HCT116 (cell line): ENCODE results near the gene MRGPRE. TPM values are rescaled to one million over a fixed set of nuclear protein-coding genes. Genes with fewer than 3 reads are reported as not detected.

Experiments
- ATAC-seq: fragments of 200-7000 bp; cut with Tn5 transposase; 2 replicates; pipeline ENCODE4 v1.9.1; 2020; ENCODE audit warnings: mild to moderate bottlenecking, moderate library complexity
- BruUV-seq: library from RNA; stranded (reverse); fragments of 400-500 nt; replicated peaks from 2 replicates; lab custom pipeline; 2021; lab: Mats Ljungman, UMichigan
- CTCF ChIA-PET: fragments of 300-600 bp; sonication (Branson Sonifier 250); formaldehyde crosslinking; loops from one replicate; lab custom pipeline; 2021; ENCODE audit warnings: antibody characterized with exemption; lab: Charles Lee
- POLR2A ChIA-PET: fragments of 300-600, 350-600 bp; sonication (Branson Sonifier 250); formaldehyde crosslinking; loops from one replicate; lab custom pipeline; 2021; ENCODE audit warnings: antibody characterized with exemption; lab: Charles Lee
- RAD21 ChIA-PET, 2 experiments: fragments of 300-600 bp; sonication (Branson Sonifier 250); formaldehyde crosslinking; loops; one replicate each; lab custom pipeline; 2023; ENCODE audit warnings: low total read pairs in 2 of 2; ENCODE audit not compliant: uncharacterized antibody in 2 of 2, unreplicated experiment in 2 of 2, low non-redundant PET in 1 of 2; lab: Charles Lee
- DNase-seq: peaks from one replicate; pipeline ENCODE4 v3.0.0-alpha.2; 2010; ENCODE audit warnings: low read depth, low spot score
- H2AFZ ChIP-seq: fragments of 200-600 bp; shearing (Covaris generic), sonication (generic); 2 replicates; pipeline ENCODE4 v1.6.1; 2017; ENCODE audit warnings: low read depth, mixed run types, mixed read lengths, antibody characterized with exemption, low read length; ENCODE audit not compliant: poor library complexity, severe bottlenecking
- H3K27ac ChIP-seq: 2 replicates; pipeline ENCODE4 v1.5.1; 2012; ENCODE audit warnings: low read depth, low read length
- H3K27me3 ChIP-seq: fragments of 200-600 bp; sonication (generic); 2 replicates; pipeline ENCODE4 v1.6.1; 2016; ENCODE audit warnings: mixed run types, low read length, mixed read lengths; ENCODE audit not compliant: insufficient read depth
- H3K36me3 ChIP-seq, 2 experiments: fragments of 200-500 bp in 1 of 2; fragments of 200-600 bp in 1 of 2; sonication (Bioruptor generic) in 1 of 2; sonication (generic) in 1 of 2; 2 replicates each; pipeline versions ENCODE4 v1.5.1 to v1.6.1; 2014 to 2016; ENCODE audit warnings: low read length in 2 of 2, inconsistent platforms in 1 of 2, mixed read lengths in 1 of 2, mixed run types in 1 of 2; ENCODE audit not compliant: insufficient read depth in 2 of 2, control insufficient read depth in 1 of 2
- H3K4me1 ChIP-seq, 2 experiments: fragments of 200-600 bp in 1 of 2; sonication (generic) in 1 of 2; 2 replicates each; pipeline versions ENCODE4 v1.5.1 to v1.6.1; 2012 to 2017; ENCODE audit warnings: low read length in 2 of 2, inconsistent platforms in 1 of 2, mild to moderate bottlenecking in 1 of 2, mixed read lengths in 1 of 2, mixed run types in 1 of 2, moderate library complexity in 1 of 2; ENCODE audit not compliant: insufficient read depth in 2 of 2, control insufficient read depth in 1 of 2
- H3K4me2 ChIP-seq: fragments of 200-600 bp; sonication (generic); 2 replicates; pipeline ENCODE4 v1.6.1; 2017; ENCODE audit warnings: mixed run types, low read length, mixed read lengths
- H3K4me3 ChIP-seq, 2 experiments: fragments of 200-600 bp in 1 of 2; sonication (generic) in 1 of 2; replicated peaks in 1 of 2; 2 replicates each; pipeline ENCODE4 v1.5.1; 2011 to 2016; ENCODE audit warnings: low read length in 2 of 2, control low read depth in 1 of 2, low read depth in 1 of 2, mild to moderate bottlenecking in 1 of 2, mixed read lengths in 1 of 2, mixed run types in 1 of 2
- H3K79me2 ChIP-seq: fragments of 200-600 bp; sonication (generic); 2 replicates; pipeline ENCODE4 v1.6.1; 2017; ENCODE audit warnings: mild to moderate bottlenecking, mixed run types, low read length, moderate library complexity, mixed read lengths; ENCODE audit not compliant: insufficient read depth
- H3K9ac ChIP-seq: fragments of 200-600 bp; sonication (generic); 2 replicates; pipeline ENCODE4 v1.6.1; 2016; ENCODE audit warnings: low read length, mixed read lengths
- H3K9me2 ChIP-seq: fragments of 200-600 bp; sonication (generic), shearing (Covaris generic); 2 replicates; pipeline ENCODE4 v1.6.1; 2017; ENCODE audit warnings: mixed run types, mild to moderate bottlenecking, moderate library complexity; ENCODE audit not compliant: insufficient read depth
- H3K9me3 ChIP-seq, 2 experiments: fragments of 200-500 bp in 1 of 2; fragments of 200-600 bp in 1 of 2; sonication (Bioruptor generic) in 1 of 2; sonication (generic) in 1 of 2; 2 replicates each; pipeline ENCODE4 v1.6.1; 2014 to 2017; ENCODE audit warnings: low read length in 2 of 2, mixed read lengths in 2 of 2, inconsistent platforms in 1 of 2, low read depth in 1 of 2, mild to moderate bottlenecking in 1 of 2, mixed run types in 1 of 2, moderate library complexity in 1 of 2; ENCODE audit not compliant: control insufficient read depth in 1 of 2, insufficient read depth in 1 of 2
- H4K20me1 ChIP-seq: fragments of 200-600 bp; sonication (generic), shearing (Covaris generic); 2 replicates; pipeline ENCODE4 v1.6.1; 2017; ENCODE audit warnings: mixed run types, mild to moderate bottlenecking, moderate library complexity; ENCODE audit not compliant: insufficient read depth
- ATF3 ChIP-seq: IDR thresholded peaks from 2 replicates; pipeline ENCODE4 v1.6.1; 2012
- CBX3 ChIP-seq: IDR thresholded peaks from 2 replicates; pipeline ENCODE4 v1.6.1; 2012; ENCODE audit warnings: low read depth
- CEBPB ChIP-seq: IDR thresholded peaks from 2 replicates; pipeline ENCODE4 v1.6.1; 2012; ENCODE audit warnings: low read depth
- CTCF ChIP-seq, 3 experiments: fragments of 200-600 bp in 1 of 3; sonication (generic) in 1 of 3; IDR thresholded peaks in 2 of 3; conservative IDR thresholded peaks in 1 of 3; 2 replicates each; pipeline ENCODE4 v1.5.1; 2012 to 2017; ENCODE audit warnings: low read depth in 2 of 3, low read length in 2 of 3, antibody characterized with exemption in 1 of 3, borderline replicate concordance in 1 of 3, control low read depth in 1 of 3, mild to moderate bottlenecking in 1 of 3, mixed read lengths in 1 of 3, mixed run types in 1 of 3, moderate library complexity in 1 of 3; ENCODE audit not compliant: insufficient read depth in 1 of 3
- EGR1 ChIP-seq: IDR thresholded peaks from 2 replicates; pipeline ENCODE4 v1.6.1; 2012; ENCODE audit warnings: low read depth
- JUND ChIP-seq: IDR thresholded peaks from 2 replicates; pipeline ENCODE4 v1.6.1; 2012
- POLR2A ChIP-seq: IDR thresholded peaks from 2 replicates; pipeline ENCODE4 v1.7.0; 2011; ENCODE audit warnings: borderline replicate concordance; ENCODE audit not compliant: insufficient read depth, insufficient read length; ENCODE audit errors: extremely low read depth
- POLR2AphosphoS5 ChIP-seq: IDR thresholded peaks from 2 replicates; pipeline ENCODE4 v1.6.1; 2011; ENCODE audit warnings: mild to moderate bottlenecking, low read depth, low read length, moderate library complexity
- RAD21 ChIP-seq: IDR thresholded peaks from 2 replicates; pipeline ENCODE4 v1.6.1; 2012; ENCODE audit warnings: low read depth, mild to moderate bottlenecking
- REST ChIP-seq: IDR thresholded peaks from 2 replicates; pipeline ENCODE4 v1.6.1; 2012; ENCODE audit warnings: low read depth
- SIN3A ChIP-seq: IDR thresholded peaks from 2 replicates; pipeline ENCODE4 v1.6.1; 2012; ENCODE audit warnings: low read depth
- SP1 ChIP-seq: IDR thresholded peaks from 2 replicates; pipeline ENCODE4 v1.6.1; 2012; ENCODE audit warnings: low read depth
- SRF ChIP-seq: IDR thresholded peaks from 2 replicates; pipeline ENCODE4 v1.6.1; 2012; ENCODE audit warnings: low read depth
- TCF7L2 ChIP-seq: IDR thresholded peaks from 2 replicates; pipeline ENCODE4 v1.7.0; 2011; ENCODE audit warnings: borderline replicate concordance, inconsistent platforms; ENCODE audit not compliant: insufficient read depth, insufficient read length; ENCODE audit errors: extremely low read depth
- YY1 ChIP-seq: IDR thresholded peaks from 2 replicates; pipeline ENCODE4 v1.6.1; 2011; ENCODE audit warnings: low read length, low read depth, moderate library complexity, mild to moderate bottlenecking; ENCODE audit not compliant: insufficient replicate concordance; ENCODE audit errors: extremely low read depth
- ZFX ChIP-seq: fragments of 450-650 bp; IDR thresholded peaks from 2 replicates; pipeline ENCODE4 v1.6.1; 2017
- intact Hi-C: fragments of 100-400 bp; cut with micrococcal nuclease; formaldehyde crosslinking; loops from 2 replicates; pipeline ENCODE4 v1.10.0; 2022
- total RNA-seq: library from RNA; stranded (reverse); gene quantifications from one replicate; pipeline ENCODE4 v1.2.1, GENCODE V29; 2021; ENCODE audit not compliant: unreplicated experiment

MRGPRE gene
- total RNA-seq, 1 experiment from 2014 or later, result not detected

- no peak overlapping the region for H3K27ac ChIP-seq
- no TSS peak for BruUV-seq
- ChIA-PET CTCF (no interaction called here), POLR2A (no interaction called here), RAD21 (no interaction called here)
- no peaks in the 10 kb centered on the region for H3K79me2 ChIP-seq
- peaks cover 0 to 5% of the 10 kb centered on the region in 2 experiments; a peak in 1 of 4 replicates for H3K4me1 ChIP-seq
- ATAC-seq (no peak), DNase-seq (no peak)
- H2AFZ ChIP-seq, result no peak overlapping the region
- no peak overlapping the region for H3K4me3 ChIP-seq
- H3K4me2 ChIP-seq, result no peak overlapping the region
- H3K9me3 ChIP-seq, result no peaks in the 10 kb centered on the region
- TF ChIP-seq JUND, result no peak
- no peak for TF ChIP-seq EGR1
- TF ChIP-seq CEBPB, result no peak
- TF ChIP-seq YY1, result no peak
- no peak for TF ChIP-seq POLR2A
- intact Hi-C loops, result no loop called here
- H3K9me2 ChIP-seq, result no peaks in the 10 kb centered on the region
- no peak overlapping the region for H3K9ac ChIP-seq
- H3K27me3 ChIP-seq, result no peaks in the 10 kb centered on the region
- H3K36me3 ChIP-seq, result no peaks in the 10 kb centered on the region
- no peaks in the 10 kb centered on the region for H4K20me1 ChIP-seq
Observed at GRCh38 chr11:3214420-3214699, 17.9 kb downstream of the MRGPRE start.

- Histone ChIP-seq H3K4me3 (no peak overlapping the region), H3K9ac (no peak overlapping the region), H3K9me2 (no peaks in the 10 kb centered on the region), H3K79me2 (no peaks in the 10 kb centered on the region), H3K4me2 (no peak overlapping the region), H3K9me3 (no peaks in the 10 kb centered on the region), H4K20me1 (no peaks in the 10 kb centered on the region), H3K27ac (no peak overlapping the region), H3K36me3 (no peaks in the 10 kb centered on the region), H3K4me1 (peaks cover 0 to 5% of the 10 kb centered on the region in 2 experiments; a peak in 1 of 4 replicates), H3K27me3 (no peaks in the 10 kb centered on the region), H2AFZ (no peak overlapping the region)
- ChIA-PET CTCF (no interaction called here), POLR2A (no interaction called here), RAD21 (no interaction called here)
- intact Hi-C loops, result no loop called here
- ATAC-seq (no peak), DNase-seq (no peak)
- BruUV-seq, result no TSS peak
- TF ChIP-seq REST (no peak), EGR1 (no peak), POLR2AphosphoS5 (no peak), CBX3 (no peak), RAD21 (no peak), SP1 (no peak), SRF (no peak), YY1 (no peak), CTCF (IDR thresholded peaks at IDR 0.05 in 2 of 3, conservative IDR thresholded peaks at IDR 0.05 in 1 of 3; ENCODE audit: borderline replicate concordance in 1 of 3, insufficient read depth in 1 of 3, low read depth in 2 of 3, low read length in 2 of 3) (no peak), SIN3A (no peak), TCF7L2 (no peak), ATF3 (no peak), ZFX (no peak)
Observed at GRCh38 chr11:3213659-3214419, 18.4 kb downstream of the MRGPRE start.
